GM19023 (cell line): ENCODE measurements around the gene KRTAP10-10.
"Not testable (repeated sequence)": the region's sequence is repeated elsewhere in the genome, so short reads cannot be mapped to it uniquely, and the experiment has no call there.

Source experiments
- ATAC-seq: cut with Tn5 transposase; IDR thresholded peaks from one replicate; pipeline ENCODE4 v1.9.1; 2021; ENCODE audit warnings: mild to moderate bottlenecking, moderate library complexity; ENCODE audit not compliant: unreplicated experiment

The KRTAP10-10 gene

DNA sequence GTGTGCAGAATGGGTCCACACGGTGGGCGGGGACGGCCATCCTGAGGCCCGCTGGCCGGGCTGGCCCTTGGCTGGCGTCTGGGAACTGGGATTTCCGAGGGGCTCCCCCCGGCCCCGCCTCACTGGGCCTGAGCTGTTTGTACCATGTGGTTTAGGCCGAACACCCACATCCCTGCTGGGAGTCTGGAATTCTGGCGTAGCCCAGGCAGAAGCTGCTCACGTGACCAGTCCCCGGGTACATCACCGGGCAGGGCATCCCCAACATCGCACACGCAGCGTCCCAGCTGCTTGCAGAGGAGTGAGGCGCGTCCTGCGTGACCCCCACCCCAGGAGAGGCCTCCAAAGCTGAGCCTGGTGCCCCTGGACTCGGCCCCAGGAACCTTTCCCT lies 34.7 kb upstream of the KRTAP10-10 start:
- no peak for ATAC-seq

DNA sequence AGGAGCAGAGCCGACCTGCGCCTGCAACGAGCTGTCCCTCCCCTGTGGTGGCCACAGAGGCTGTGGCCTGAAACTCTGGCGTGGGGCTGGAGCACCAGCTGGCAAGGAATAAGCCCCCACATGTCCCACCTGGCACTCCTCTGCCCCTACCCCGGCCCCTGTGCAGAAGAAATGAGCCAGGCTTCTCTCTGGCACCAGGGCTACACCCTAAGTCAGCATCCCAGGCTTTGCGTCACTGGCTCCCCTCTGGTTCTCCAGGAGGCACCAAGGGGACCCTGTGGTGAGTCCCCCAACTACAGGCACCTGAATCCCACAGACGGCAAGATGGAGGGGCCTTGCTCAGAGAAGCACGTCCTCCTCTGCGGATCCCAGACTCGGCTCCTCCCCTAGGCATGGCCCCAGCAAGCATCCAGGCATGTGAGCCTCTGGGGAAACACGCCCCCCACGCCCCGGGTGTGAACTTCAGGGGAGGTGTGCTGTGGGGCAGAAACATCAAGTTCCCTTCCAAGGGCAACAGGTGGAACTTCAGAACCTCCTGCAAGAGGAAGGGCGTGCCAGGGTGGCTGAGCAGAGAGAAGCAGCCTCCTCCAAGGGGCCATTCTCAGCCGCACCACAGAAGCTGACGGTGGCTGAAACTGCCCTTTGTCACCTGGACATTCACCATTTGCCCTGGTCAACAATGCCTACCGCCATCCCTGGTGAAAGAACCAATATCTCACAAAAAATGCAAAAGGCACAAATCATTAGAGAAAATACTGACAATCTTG lies 33.9 kb upstream of the KRTAP10-10 start:
- ATAC-seq, result no peak

DNA sequence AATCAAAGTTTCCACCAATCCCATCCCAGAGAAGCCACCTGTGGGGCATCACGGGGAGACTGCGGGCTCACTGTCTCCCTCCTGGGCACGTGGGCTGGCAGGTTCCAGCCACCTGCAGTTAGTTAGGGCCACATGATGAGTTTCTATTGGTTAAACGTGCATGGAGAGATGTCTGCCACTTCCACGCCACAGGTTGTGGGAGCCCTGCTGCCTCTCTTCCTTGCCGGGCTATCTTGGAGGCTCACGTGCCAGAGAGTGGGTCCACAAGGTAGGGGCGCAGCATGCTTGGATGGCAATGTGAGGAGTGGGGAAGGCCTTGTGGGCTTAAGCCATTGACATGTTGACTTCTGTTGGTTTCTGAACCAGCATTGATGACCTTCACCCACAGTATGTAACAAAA lies 33.2 kb upstream of the KRTAP10-10 start:
- ATAC-seq, result no peak

DNA sequence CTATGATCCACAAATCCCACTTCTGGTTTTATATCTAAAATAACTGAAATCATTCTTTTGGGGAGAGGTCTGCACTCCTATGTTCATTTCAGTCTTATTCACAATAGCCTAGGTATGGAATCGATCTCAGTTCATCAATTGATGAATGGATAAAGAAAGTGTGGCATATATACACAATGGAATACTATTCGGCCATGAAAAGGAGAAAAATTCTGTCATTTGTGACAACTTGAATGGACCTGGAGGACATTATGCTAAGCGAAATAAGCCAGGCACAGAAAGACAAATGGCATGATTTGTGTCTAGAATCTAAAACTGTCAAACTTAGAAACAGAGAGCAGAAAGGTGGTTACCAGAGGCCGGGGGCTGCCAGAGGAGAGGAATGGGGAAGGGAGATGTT lies 30.7 kb upstream of the KRTAP10-10 start:
- ATAC-seq, result no peak

DNA sequence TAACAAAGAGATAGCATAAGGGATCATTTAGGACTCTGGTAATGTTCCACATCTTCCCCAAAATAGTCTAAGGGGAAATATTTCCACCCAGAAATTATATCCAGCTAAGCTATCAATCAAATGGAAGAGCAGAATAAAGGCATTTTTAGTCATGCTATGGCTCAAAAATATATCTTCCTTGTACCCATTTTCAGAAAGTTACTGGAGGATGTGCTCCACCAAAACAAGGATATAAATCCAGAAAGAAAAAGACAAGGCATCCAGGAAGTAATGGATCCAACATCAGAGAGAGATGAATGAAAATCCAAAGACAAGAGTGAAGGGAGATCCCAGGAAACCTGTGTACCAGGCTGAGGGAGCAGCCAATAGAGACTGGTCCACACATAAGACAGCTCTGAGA lies 28.0 kb upstream of the KRTAP10-10 start:
- ATAC-seq, result no peak

DNA sequence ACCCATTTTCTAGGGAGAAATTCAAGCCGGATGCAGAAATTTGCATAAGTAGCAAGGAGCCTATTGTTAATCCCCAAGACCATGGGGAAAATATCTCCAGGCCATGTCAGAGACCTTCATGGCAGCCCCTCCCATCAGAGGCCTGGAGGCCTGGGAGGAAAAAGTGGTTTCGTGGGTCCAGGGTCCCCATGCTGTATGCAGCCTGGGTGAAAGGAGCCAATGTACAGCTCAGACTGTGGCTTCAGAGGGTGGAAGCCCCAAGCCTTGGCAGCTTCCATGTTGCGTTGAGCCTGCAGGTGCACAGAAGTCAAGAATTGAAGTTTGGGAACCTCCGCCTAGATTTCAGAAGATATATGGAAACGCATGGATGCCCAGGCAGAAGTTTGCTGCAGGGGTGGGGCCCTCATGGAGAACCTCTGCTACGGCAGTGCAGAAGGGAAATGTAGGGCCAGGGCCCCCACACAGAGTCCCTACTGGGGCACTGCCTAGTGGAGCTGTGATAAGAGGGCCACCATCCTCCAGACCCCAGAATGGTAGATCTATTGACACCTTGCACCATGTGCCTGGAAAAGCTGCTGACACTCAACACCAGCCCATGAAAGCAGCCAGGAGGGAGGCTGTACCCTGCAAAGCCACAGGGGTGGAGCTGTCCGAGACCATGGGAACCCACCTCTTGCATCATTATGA lies 26.9 kb upstream of the KRTAP10-10 start:
- ATAC-seq, result not testable (repeated sequence)

DNA sequence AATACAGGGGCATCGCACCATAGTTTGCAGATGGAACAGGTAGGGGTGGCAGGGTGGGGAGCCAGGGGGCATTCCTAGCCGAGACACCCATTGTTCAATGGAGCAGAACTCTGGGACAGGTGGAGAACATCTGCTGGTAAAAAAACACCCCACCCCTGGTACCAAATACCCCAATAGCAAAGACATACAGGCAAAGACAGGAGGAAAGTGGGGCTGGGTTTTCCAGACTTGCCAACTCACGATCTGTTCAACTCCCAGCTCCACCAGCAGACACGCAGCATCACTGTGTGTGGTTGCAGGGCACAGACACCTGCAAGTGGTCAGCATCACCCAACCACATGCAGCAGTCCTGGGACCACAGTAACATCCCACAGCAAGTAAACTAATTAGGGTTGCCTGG lies 25.6 kb upstream of the KRTAP10-10 start:
- no peak for ATAC-seq

DNA sequence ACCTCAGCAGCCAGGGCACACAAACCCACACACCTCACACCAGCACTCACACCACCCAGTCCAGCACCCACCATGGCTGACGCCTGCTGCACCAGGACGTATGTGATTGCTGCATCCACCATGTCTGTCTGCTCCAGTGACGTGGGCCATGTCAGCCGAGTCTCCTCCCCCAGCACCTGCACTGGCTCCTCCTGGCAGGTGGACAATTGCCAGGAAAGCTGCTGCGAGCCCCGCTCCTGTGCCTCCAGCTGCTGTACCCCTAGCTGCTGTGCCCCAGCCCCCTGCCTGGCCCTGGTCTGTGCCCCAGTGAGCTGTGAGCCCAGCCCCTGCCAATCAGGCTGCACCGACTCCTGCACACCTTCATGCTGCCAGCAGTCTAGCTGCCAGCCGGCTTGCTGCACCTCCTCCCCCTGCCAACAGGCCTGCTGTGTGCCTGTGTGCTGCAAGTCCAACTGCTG lies 25.1 kb upstream of the KRTAP10-10 start, which contains the start of gene KRTAP10-8:
Gene KRTAP10-8, plus strand, starts transcription at position 51 of the 458 bp plus-strand sequence. Its CDS starts 22 bp downstream, at position 73.
- no peak for ATAC-seq

DNA sequence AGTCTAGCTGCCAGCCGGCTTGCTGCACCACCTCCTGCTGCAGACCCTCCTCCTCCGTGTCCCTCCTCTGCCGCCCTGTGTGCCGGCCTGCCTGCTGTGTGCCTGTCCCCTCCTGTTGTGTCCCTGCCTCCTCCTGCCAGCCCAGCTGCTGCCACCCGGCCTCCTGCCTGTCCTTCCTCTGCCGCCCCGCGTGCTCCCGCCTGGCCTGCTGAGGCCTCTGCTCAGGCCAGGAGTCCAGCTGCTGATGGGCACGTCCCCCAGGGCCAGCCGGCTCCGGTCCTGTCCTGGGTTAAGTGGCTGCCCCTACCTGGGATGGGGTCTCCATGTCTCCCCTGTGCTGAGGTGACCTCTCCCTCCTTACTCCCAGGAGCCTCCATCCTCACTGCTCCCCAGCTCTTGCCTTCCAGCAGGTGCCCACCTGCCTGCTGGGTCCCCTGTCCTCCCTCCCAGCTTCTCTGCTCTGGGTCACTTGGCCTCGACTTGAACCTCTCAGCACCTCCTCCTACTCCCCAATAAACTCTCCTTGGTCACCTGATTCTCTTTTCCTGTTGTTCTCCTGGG lies 24.4 kb upstream of the KRTAP10-10 start:
- ATAC-seq, result no peak

DNA sequence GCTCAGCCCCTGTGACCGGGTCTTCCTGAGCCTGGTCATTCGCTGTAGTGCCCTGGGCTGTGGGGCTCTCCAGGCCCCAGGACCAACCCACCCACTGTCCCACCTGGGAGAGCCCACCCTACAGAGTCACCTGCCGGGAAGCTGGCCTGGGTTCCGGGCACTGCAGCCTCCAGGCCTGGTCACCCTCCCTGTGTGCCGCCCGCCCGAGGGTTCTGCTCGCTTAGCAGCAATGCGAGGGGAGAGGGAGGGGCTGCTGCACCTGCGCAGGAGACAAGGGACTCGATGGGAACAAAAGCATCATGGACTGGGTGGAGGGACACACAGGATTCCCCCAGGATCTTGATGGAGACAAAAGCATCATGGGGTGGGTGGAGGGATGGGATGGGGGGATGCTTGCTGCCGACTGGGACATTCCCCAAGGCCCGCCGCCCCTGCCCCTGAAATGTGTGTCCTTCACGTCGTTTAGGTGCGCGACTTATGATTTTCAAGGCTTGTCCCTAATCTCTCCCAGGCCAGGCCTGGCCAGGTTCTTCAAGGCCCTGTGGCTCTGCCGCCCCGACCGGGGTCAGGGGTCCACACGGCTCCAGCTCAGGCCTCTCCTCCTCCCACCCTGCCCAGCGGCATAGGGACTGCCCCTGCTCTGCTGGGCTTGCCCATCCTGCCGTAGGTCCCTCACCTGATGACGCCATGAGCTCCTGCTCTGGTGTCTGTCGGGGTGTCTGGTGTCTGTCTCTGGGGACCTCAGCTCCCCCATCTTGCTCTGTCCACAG lies 23.6 kb upstream of the KRTAP10-10 start:
- no peak for ATAC-seq

DNA sequence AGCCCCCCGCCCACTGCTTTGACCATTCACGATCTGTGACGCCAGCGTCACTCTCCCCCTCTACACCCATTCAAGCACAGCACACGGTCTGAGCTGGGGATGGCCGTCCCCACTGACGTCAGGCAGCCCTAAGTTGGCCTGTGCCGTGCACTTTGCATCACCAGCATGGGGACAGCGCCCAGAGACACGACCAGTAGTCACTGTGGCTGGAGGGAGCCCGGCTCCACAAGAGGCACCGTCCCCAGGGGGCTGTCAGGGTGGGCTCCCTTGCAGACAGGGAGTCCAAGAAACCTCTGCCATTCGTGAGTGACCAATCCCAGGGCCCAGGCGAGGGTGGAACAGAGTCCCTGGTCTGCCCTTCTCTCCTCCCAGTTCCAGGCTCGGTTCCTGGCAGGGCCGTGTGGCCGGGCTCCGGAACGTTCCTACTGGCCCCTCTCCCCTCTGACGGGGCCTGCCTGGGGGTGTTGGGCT lies 23.0 kb upstream of the KRTAP10-10 start:
- ATAC-seq, result no peak

DNA sequence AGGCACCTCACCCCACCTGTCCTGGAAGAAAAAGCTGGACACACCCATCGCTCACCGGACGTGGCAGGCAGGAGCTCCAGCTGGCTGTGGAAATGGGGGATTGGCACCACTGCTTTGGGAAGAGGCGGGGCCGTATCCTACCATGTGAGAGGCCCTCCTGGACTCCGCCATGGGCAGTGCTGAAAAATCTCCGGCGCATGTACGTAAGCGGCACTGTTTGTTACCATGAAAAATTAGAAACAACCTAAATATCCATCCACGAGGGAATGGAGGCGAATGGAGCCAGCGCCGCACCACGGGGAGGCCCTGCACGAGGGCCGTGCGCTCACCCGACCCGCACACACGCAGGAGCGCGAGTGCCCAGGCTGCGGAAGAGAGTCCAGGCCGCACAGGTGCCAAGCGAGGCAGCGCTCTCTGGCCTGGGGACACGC lies 22.2 kb upstream of the KRTAP10-10 start:
- ATAC-seq, result no peak

DNA sequence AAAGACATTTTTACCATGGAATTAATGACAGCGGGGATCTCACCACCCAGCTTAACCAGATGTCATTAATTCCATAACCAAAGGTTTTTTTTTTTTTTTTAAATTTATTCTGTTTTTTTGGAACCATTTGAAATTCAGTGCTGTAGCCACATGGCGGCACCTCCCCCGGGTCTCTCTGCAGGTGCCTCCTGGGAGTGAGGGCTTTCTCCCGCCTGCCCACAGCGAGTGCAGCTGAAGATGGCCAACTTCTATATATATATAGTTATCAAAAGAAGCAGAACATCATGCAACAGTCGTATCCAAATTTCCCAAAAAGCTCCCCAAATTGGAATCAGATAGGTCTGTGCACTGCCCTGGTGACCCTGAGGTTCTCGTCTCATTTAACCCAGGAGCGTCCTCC lies 21.7 kb upstream of the KRTAP10-10 start:
- no peak for ATAC-seq

DNA sequence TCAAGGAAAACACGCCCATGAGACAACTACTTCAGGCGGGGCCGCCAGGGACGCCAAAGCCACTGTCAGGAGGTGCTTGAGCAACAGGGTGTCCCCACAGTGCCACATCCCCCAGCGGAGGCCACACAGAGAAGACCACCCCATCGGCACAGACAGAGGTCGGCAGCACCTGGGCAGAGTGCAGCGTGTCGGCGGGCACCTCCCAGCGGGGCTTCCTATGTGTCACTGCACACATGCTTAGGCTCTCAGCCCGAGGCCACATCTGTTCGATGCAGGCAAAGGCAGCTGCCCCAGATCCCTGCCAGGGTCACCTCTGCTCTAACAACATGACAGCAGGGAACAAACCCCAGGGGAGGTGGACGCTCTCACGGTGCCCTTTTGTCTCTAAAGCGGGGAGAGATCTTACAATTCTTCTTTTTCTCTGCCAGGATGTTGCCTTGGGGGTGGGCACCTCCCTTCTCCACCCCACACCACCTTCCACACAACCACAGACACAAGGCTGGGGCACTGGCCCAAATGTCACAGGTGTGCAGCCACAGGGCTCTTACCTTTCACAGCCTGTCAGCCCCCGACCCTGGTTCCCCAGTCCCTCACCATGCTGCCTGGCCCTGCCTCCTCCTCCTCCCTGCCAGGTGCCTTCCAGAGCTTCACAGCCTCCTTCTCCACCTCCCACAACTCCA lies 21.1 kb upstream of the KRTAP10-10 start:
- no peak for ATAC-seq

DNA sequence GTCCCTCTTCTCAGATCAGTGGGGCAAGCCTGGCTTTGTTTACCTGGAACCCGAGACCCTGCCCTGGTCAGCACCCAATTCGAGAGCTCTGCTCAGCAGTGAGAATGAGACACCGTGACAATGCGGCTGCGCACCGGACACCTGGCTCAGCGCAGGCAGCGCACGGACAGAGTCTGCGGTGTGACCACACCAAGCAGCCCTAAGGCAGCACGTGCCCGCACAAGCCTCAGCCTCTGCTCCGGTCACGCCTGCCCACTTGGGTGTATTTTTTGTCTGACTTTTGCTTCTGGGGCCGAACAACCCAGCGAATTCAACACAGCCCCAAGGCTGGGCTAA lies 20.6 kb upstream of the KRTAP10-10 start:
- ATAC-seq, result no peak

DNA sequence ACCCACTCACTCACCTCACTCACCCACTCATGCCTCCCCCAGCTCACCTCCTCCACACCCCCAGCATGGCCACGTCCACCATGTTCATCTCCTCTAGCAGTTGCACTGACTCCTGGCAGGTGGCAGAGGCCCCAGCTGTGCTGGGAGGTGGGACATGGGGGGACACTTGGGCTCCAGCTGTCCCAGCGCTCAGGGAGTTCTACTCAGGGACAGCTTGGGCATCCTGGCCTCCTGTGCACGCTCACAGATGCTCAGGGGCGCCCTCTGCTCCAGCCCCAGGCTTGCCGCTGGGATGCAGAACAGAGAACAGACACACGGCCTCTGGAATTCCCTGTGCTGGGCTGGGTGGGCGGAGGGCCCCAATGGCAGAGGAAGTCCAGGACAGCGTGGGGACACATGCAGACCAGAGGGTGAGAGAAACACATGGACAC lies 20.1 kb upstream of the KRTAP10-10 start:
- no peak for ATAC-seq

DNA sequence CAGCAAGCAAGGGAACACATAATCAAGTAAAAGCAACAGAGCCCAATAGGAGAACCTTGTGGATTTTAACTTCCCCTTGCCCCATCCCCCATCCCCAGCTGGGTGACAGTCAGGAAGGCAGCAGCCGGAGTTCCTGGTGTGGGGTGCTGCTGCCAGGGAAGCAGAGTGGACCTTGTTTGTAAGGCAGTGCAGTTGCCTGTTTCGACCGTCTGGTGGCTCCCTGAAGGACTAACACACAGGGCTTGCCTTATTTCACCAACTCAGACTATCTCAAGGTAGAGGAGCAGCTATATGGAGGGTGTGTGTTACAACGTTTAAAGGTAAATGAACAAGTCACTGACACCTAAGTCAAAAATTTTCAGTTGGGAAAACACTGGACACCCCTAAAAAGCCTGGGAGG lies 18.7 kb upstream of the KRTAP10-10 start:
- ATAC-seq, result no peak

DNA sequence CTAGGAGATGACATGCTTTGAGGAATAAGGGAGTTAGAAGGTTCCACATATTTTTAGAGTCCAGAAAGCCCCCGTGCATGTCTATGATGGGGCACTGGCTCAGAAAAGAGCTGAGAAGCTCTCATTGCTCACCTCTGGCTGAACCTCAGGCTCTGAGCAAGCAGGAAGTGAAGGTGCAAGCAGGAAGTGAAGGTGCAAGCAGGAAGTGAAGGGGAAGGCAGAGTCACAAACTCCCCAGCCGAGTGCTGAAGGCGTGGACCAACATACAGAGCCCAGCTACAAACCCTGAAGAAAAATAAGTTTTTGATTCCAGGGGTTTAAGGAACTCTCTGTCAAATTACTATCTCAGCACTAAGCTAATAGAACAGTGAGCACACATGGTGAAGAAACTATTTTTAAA lies 18.2 kb upstream of the KRTAP10-10 start:
- ATAC-seq, result no peak

DNA sequence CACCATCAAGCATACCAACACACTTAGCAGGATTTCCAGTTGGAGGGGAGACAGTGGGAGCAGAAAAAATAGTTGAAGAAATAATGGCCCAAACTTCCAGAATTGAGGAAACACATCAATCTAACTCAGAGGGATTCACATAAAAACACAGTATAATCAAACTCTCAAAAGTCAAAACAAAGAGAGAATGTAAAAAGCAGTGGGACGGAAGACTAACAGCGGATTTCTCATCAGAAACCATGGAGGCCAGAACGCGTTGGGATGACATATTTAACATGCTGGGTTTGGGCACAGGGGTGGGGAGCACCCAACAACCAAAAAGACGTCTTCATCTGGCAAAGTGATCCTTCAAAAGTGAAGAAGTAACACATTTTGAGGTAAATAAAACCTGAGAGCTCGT lies 17.3 kb upstream of the KRTAP10-10 start:
- no peak for ATAC-seq

DNA sequence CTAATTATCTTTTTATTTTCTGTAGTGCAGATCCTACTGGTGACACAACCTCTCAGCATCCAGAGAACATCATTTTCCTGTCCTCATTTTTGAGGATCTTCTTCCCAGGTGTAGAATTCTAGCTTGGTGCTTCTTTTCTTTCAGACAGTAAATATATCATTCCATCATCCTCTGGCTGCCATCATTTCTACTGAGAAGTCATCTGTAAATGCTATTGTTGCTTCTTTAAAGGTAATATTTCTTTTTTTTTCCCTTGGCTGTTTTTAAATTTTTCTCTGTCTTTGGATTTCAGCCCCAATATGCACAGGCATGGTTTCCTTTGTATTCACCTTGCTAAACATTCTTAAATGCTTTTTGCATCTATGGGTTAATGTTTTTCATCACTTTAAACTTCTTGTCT lies 13.6 kb upstream of the KRTAP10-10 start:
- ATAC-seq, result no peak

DNA sequence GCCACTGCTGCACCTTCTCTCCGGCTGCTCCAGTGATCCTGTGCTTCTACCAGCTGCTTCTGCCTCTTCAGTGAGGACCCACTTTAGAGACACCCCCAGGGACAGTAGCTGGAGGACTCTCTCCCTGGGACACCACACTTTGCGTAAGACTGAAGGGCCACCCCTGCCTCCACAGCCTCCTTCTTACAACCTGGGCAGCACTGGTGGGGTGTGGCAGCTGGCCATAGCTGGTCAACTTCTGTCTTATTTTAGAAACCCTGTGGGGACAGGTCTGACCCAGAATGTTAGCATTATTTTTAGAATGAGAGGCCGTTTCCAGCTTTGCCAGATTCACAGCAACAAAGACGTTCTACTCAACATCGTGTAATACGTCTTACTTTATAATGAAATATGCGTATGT lies 11.4 kb upstream of the KRTAP10-10 start:
- ATAC-seq, result no peak
